ENCODE data around the gene FOXP2.
"Not testable (repeated sequence)": the region's sequence is repeated elsewhere in the genome, so short reads cannot be mapped to it uniquely, and the experiment has no call there.

Gene FOXP2

DNA sequence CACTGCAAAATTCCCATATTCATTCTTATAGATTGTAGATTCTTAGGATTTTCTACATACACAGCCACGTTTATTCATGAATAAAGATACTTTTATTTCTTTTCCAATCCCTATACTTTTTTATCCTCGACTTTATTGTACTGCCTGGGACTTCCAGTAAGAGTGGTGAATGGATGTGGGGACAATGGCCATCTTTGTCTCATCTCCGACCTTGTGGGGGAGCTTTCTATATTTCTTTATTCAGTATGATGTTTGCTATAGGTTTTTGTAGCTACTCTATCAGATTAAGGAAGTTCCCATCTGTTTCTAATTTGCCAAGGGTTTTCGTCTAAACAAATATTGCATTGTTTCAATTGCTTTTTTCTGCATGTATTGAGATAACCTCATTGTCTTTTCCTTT is 184.3 kb downstream of the FOXP2 start:
- DNase-seq: no peak

DNA sequence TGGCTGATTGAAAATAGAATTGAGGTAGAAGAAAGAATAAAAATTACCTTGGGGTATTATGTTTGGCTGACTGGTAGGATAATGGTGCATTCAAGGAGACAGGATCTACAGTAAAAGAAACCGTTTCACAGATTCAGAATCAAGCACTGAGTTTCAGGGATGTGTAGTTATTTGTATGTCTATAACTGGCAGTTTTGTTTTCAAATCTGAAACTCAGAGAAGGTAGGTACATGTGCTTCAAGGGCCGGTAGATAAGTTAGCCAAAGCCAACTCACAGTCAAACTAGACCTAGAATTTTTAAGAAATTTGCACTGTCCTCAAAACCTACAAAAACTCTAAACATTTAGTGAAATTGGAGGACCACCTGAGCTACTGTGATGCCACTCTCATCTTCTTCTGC is 191.5 kb downstream of the FOXP2 start:
- DNase-seq: no peak

DNA sequence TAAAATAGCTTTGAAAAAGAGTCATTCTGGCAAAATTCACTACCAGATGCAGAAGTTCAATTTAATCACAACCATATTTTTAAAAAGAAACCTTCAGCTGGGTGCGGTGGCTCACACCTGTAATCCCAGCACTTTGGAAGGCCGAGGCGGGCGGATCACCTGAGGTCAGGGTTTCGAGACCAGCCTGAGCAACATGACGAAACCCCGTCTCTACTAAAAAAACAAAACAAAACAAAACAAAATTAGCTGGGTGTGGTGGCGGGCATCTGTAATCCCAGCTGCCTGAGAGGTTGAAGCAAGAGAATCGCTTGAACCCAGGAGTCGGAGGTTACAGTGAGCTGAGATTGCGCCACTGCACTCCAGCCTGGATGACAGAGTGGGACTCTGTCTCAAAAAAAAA is 194.2 kb downstream of the FOXP2 start:
- DNase-seq: not testable (repeated sequence)

DNA sequence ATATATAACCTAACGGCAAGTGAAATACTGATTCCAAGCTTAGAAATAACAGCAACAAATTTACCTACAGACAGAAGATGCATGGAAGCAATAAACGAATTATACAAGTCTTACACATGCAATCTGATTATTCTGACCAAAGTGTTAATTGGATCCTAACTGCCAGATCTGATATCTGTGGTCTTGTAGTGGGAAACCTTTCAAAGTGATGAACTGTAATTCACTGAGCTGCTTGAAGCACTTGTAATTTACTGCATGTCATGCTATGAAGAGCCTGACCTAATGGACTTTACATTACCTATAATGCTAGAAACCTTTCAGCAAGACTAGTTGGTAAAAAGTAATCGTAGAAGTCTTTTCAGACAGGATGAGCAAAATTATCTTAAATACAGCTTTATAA is 205.6 kb downstream of the FOXP2 start:
- DNase-seq: no peak

DNA sequence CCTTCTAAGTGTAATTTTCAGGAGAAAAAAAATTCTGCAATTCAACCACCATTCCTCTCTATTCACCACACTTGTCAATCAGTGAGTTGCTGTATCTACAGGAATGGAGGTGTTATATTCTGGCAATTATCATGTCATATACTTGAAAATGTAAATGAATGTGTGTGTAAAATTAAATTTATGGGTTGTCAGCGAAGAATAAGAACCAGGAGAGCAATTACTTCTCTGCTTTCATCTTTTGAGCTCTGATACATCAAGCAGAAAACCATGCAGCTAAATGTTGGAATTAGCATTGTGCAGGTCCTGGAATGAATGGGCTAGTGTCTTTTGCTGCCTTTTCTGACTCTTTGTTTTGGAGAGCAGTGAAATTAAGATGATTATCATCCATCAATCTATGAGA is 207.6 kb downstream of the FOXP2 start:
- DNase-seq: no peak

DNA sequence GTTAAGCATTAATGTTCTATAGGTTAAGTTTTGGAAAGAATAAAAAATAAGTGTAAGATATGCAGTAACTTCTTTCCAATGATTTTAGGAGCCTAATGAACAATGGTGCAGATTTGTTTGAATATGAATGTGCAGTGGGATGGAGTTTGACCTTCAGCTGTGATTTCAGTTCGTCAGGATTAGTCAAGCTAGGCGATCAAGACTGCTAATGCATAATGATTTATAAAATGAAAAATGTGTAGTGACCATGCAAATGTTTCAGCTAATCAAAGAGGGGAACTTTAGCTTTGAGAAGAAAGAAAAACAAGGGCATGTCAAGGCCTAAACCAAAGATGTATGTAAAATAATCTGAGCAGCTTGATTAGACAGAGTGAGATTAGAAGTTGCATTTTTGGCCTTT is 208.5 kb downstream of the FOXP2 start:
- no peak for DNase-seq

DNA sequence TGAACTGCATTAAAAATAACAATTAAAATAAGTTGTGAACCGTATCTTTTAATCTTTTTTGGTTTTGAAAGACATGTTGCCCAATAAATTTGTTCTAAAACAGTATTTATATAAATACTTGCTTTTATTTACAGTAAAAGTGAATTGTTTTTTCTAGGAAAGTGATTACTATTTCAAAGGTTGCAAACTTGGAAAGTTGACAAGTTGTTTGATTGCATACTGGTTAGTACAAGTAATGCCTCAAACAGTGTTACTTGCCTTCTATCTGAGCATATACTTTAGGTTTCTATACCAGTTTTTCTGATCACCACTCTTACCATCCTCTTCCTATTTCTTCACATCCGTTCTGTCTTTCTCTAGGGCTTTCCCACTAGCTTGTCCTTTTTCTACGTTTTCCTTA is 212.6 kb downstream of the FOXP2 start:
- DNase-seq: no peak

DNA sequence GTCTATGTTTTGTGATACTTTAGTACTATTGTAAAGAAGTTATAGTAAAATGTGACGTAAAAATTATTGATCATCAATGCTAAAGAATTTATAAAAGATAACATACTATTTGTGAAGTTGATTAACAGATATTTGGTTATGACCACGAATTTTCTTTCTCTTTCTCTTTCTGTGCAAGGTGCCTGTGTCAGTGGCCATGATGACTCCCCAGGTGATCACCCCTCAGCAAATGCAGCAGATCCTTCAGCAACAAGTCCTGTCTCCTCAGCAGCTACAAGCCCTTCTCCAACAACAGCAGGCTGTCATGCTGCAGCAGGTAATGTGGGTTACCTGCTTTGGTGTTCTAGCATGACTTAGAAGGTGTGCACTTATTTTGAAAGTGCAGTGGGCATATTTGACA is 213.7 kb downstream of the FOXP2 start:
- DNase-seq: peak in 1 of 5 experiments; percentile 1

DNA sequence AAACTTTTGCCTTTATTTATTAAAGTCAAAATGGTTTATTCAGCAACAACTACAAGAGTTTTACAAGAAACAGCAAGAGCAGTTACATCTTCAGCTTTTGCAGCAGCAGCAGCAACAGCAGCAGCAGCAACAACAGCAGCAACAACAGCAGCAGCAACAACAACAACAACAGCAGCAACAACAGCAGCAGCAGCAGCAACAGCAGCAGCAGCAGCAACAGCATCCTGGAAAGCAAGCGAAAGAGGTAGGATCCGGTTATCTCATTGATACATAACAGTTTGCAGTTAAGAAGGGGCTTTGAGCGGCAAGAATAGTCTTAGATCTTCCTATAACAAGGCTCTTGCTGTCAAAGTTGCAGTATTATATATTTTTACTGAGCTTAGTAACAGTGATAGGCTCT is 215.1 kb downstream of the FOXP2 start:
- DNase-seq: no peak

DNA sequence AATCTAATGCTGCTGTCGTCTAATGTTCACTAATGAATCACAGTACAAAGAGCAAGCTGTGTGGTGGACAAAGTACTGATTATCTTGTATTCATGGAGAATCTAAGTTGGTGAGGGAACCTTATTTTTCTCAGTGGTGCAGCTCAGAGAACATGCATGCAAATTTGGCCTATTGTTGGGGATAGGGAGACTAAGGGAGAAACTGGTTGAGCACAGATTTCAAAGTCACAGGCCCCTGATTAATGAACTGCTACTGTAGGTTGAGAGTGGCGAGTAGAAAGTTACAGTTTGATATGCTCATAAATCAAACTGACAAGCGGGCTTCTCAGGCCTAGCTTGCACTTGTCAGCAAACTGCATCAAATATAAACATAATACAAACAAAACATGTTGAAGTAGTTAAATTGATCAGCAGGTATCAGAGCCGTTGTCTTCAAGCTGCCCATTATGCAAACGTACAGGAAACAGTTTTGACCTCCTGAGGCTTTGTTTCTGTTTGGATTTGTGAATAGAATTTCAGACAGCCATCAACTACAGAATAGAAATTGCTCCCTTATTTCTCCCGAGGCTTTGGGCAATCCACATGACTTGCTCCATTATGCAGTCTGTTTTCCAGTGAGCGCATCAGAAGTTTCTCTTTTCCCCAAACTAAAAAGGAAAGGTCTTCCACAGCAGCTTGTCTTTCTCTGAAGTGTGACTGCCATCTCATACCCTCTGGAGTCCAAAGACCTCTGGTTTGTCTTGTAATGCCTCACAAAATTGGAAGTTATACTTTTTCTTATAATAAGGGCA is 215.8 kb downstream of the FOXP2 start:
- no peak for DNase-seq

DNA sequence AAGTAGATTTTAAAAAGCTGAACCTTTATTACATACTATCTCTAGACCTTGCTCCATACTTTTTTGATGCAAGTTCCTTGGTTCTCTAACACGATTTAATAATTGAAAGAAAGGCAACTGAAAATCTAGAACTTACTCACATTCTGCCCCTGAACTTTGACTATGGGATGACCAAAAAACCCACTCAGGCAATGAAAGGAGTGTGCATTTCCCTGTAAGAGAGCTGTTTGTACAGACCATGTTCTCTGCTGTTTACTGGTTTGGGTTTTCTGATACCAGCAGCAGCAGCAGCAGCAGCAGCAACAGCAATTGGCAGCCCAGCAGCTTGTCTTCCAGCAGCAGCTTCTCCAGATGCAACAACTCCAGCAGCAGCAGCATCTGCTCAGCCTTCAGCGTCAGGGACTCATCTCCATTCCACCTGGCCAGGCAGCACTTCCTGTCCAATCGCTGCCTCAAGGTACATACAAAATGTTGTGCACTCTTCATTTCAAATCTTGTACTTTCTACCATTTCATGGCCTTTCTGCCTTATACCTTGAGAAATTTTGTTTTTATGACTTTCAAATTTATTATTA is 216.7 kb downstream of the FOXP2 start:
- peak in 1 of 5 experiments; percentile 1 for DNase-seq

DNA sequence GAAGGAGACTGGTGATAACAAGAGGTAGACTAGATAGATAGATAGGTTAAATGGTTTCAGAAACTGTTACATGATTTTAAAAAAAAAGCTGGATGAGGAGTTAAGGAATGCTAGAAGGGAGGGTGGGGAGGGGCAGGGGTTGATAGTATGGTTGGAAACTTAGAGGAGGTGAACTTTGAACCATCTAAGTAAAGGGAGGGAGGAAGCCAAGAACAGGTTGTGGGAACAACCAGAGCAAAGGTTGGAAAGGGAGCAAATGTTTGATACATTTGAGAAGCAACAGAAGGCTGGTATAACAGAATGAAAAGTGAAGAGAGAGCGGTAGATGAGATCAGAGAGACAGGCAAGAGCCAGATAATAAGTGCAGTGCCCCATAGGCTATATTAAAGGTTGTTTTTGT is 224.8 kb downstream of the FOXP2 start:
- no peak for DNase-seq

DNA sequence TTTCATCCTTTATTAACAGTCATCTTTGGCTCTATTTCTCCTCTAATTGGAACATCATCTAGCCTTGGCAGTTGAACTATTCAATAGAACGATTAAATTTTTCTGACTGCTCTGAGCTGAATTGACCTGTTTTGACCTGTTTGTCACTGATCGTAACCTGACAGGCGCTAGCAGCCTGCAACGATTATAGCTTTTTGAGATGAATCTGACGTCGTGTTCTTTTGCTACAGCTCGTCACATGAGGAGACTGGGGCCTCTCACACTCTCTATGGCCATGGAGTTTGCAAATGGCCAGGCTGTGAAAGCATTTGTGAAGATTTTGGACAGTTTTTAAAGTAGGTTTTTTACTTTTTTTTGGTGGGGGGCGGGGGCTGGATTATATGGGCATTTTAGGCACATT is 229.8 kb downstream of the FOXP2 start:
- no peak for DNase-seq

DNA sequence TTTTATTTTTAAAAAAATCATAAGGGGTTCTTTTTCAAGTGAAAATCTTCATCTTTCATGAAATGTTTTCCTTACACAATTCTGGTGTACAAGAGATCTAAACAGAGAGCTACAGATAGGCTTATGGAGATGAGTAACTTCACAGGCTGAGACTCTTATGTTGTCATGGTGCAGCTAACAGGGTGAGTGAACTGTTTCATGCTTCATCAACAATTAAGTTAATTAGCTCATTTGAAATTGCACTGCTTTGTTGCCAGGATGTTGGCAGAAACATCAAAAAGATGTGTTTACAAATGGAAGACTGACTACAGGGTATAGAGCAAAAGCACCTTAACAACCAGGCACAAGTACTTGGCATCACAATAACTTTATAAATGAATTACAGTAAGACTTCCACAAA is 230.8 kb downstream of the FOXP2 start:
- peak in 1 of 5 experiments; percentile 1 for DNase-seq

DNA sequence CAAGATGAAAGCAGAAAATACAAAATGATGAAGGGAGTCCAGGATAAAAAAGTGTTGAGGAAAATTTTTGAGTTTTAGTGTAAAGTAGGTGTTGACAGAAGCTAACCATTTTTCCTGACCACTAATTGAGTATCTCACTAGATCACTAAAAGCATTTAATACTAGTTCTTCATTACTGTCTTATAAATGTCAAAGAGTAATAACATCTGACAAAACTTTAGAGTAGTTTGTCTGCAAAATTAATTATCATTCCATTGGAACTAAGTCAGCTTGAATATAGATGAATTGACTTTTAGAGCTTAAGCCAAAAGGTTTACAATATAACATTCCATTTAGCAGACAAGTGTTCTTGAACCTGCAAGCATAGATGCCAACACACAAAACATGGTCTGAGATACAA is 232.9 kb downstream of the FOXP2 start:
- DNase-seq: no peak

DNA sequence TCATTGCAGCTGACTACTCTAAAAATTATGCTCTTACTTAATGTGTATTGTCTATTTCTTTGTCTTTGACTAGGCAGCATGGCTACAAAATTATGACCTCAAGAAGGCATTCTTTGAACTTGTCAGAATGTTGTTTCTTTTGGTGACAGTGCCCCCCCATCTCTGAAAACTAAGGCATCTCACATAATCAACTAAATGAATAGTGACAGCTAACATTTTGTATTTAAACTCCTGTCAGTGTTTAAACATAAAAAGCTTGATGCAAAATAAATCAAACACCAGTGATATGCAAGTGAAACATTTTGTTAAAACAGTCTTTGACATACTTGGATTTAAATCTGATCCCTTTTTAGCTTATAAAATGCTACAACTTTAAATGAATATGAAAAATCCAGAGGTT is 233.5 kb downstream of the FOXP2 start:
- DNase-seq: no peak

DNA sequence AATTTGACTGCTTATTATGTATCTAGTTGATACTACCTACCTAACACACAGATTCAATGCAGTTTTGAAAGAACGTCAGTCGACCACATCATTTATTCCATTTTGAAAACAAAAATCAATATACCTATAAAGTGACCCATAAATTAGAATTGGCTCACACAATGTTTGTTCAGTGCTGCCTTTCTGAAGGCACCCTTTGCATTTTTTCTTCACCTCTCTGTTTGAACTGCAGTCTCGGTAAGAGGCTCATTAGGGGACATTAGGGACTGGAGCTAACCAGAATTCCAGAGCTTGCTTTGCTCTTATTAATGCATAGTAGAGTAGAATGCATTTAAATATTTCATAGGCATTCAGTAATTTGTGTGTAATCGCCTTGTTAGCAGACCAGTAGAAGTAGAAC is 234.1 kb downstream of the FOXP2 start:
- DNase-seq: no peak

DNA sequence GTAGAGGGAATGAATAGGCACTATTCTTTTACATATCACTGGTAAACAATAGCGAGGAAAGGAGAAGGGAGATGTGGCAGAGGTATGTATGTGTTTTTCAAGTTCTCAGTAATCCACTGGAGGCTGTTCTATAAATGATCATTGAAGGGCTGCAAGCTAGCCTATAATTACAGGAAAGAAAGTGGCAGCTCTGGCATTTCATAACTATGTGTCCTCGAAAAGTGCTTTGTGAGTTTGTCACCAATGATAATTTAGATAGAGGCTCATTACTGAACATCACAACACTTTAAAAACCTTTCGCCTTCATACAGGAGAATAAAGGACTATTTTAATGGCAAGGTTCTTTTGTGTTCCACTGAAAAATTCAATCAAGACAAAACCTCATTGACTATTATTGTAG is 235.1 kb downstream of the FOXP2 start:
- DNase-seq: no peak

DNA sequence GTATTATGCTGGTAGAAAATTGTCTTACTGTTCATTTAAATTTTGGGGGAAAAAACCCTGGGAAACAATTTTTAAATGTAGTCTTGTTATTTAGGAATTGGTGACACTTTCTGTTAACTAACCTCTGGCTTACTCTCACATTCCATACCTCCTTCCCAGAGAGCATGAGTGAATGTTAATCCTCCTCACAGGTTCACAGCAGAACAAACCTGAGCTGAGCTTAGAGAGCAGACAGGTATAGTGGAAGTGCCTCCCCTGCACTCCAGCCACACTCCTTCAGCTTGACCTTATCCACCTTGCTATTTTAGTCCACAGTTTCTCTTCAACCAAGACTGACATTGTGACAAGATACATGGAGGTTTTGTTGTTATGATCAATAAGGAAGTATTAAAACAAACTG is 235.9 kb downstream of the FOXP2 start:
- no peak for DNase-seq

DNA sequence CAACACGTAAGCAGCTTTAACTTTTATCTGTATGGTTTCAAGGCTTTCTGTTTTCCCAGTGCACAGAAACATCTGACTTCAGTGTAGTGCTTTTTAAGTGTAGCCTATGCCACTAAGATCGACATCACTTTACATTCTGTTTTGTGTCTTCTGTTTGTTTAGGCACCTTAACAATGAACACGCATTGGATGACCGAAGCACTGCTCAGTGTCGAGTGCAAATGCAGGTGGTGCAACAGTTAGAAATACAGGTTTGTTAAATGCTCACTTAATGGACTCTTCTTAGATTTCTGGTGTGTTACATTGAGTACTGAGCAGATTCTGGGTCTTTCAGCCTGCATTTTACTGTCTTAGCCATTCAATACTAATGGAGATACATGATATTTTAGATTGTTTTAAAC is 237.4 kb downstream of the FOXP2 start:
- DNase-seq: no peak

DNA sequence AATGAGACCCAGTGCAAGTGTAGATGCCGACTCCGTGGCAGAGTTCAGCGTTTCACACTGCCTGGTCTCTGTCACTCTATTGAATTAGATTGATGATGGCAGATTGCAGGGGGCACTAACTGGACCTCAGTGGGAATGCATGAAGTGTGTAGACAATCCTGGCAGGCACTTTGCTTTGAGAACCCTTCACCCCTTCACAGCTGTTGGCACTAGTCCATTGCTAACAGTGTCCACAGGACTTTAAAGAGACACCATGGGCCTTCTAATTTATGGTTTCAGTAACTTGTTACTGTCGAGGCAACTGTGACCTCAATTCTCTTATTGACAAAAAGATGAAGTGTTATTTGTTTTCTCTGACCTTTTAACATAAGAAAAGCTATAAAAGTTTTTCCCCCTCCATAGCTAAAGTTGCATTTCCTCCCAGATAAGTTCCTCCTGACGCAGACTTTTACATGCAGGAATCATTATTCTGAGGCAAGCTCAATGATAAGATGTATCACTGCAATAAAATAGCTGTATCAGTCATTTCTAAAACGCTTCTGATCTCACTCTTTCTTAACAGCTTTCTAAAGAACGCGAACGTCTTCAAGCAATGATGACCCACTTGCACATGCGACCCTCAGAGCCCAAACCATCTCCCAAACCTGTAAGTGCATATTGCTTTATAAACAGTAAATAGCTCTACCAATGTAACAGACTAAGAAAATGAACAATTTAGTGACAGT is 238.9 kb downstream of the FOXP2 start:
- no peak for DNase-seq

DNA sequence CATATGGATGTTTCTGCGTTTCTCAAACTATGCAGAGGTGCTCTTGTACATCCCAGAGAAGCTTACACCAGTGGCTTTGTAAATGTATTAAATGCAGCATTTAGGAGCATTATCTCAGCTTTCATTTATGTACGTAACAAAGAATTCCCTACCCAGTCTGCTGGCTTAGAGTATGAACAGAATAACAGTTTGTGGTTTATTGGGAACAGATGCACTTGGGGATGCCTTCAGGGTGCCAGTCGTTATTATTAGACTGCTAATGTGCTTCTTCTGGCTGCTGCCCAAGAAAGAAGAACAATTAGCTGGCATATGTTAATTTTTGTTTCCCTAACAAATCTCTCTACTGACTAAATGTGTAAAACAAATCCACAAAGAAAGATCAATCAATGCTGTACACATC is 241.9 kb downstream of the FOXP2 start:
- no peak for DNase-seq

DNA sequence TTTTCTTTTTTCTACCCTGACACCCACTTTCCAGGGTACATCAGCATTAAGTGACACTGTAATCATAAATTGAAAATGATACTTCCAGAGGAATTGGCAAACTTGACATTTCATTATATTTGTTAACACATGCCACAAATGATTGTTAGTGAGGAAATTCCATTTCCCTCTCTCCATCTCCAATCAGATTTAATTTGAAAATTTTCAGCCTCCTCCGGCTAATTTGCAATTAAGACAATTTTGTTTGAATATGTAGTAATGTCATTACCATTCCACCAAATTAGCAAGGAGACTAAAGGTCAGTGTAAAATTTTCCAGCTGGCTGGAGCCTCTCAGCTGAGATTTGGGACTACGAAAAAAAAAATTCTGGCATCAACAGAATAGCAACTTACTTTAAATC is 242.7 kb downstream of the FOXP2 start:
- no peak for DNase-seq

DNA sequence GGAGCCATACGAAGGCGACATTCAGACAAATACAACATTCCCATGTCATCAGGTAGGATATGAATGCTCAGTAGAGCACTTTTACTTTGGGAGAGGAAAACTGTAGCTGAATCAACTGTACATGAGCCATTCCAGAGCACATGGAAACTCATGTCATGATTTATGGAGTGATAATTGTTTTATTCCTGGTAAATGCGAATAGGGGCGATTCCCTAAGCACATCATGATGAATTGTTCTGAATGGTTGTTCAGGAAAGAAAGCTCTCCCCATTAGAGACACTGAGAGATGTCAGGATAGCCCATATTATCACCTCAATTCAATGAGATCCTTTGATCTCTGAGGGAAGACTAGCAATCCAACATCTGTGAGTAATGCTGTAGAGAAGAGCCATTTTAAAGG is 243.6 kb downstream of the FOXP2 start:
- no peak for DNase-seq

Measured in T-helper 2 cell (primary cell).